Trophoblast cell (in vitro differentiated cells and primary cell): Measurements from ENCODE around the gene ISX.
A peak's percentile ranks its signal among the peaks of the same experiment; 100 is the strongest.

Source experiments
- DNase-seq, 2 donors: peaks; one replicate each; pipeline ENCODE4 v3.0.0-alpha.2; 2016
- H2AFZ ChIP-seq: 2 replicates; pipeline ENCODE4 v1.6.1; 2013; ENCODE audit warnings: low read length, moderate library complexity, mild to moderate bottlenecking; ENCODE audit not compliant: insufficient read depth, poor library complexity
- H2AK5ac ChIP-seq: 2 replicates; pipeline ENCODE4 v1.6.1; 2013; ENCODE audit warnings: mild to moderate bottlenecking, low read length
- H2BK120ac ChIP-seq: 2 replicates; pipeline ENCODE4 v1.6.1; 2013; ENCODE audit warnings: low read length, mild to moderate bottlenecking, moderate library complexity; ENCODE audit not compliant: insufficient read depth, poor library complexity
- H2BK12ac ChIP-seq: 2 replicates; pipeline ENCODE4 v1.6.1; 2013; ENCODE audit warnings: mild to moderate bottlenecking, low read length, moderate library complexity
- H2BK5ac ChIP-seq: 2 replicates; pipeline ENCODE4 v1.6.1; 2013; ENCODE audit warnings: low read length, low read depth, moderate library complexity, mild to moderate bottlenecking; ENCODE audit not compliant: poor library complexity
- H3K14ac ChIP-seq: 2 replicates; pipeline ENCODE4 v1.6.1; 2013; ENCODE audit warnings: mild to moderate bottlenecking, low read length
- H3K18ac ChIP-seq: 2 replicates; pipeline ENCODE4 v1.6.1; 2013; ENCODE audit warnings: mild to moderate bottlenecking, low read length
- H3K23ac ChIP-seq: 2 replicates; pipeline ENCODE4 v1.6.1; 2013; ENCODE audit warnings: low read length
- H3K27ac ChIP-seq: 2 replicates; pipeline ENCODE4 v1.5.1; 2013; ENCODE audit warnings: low read depth, mild to moderate bottlenecking, inconsistent platforms, low read length, moderate library complexity
- H3K27me3 ChIP-seq: 2 replicates; pipeline ENCODE4 v1.6.1; 2013; ENCODE audit warnings: inconsistent platforms, mild to moderate bottlenecking, low read length, moderate library complexity; ENCODE audit not compliant: insufficient read depth
- H3K36me3 ChIP-seq, 2 experiments: 1 replicate in 1 of 2; 2 replicates in 1 of 2; pipeline ENCODE4 v1.6.1; 2013; ENCODE audit warnings: low read length in 2 of 2, mild to moderate bottlenecking in 2 of 2, moderate library complexity in 1 of 2; ENCODE audit not compliant: insufficient read depth in 2 of 2, control insufficient read depth in 1 of 2
- H3K4ac ChIP-seq: 2 replicates; pipeline ENCODE4 v1.6.1; 2013; ENCODE audit warnings: low read depth, mild to moderate bottlenecking, low read length, moderate library complexity
- H3K4me1 ChIP-seq, 2 experiments: 1 replicate in 1 of 2; 2 replicates in 1 of 2; pipeline ENCODE4 v1.6.1; 2013; ENCODE audit warnings: low read length in 2 of 2, mild to moderate bottlenecking in 2 of 2, moderate library complexity in 1 of 2; ENCODE audit not compliant: insufficient read depth in 2 of 2, control insufficient read depth in 1 of 2
- H3K4me2 ChIP-seq: 2 replicates; pipeline ENCODE4 v1.6.1; 2013; ENCODE audit warnings: inconsistent platforms, mild to moderate bottlenecking, low read length, moderate library complexity
- H3K4me3 ChIP-seq: 2 replicates; pipeline ENCODE4 v1.5.1; 2013; ENCODE audit warnings: mild to moderate bottlenecking, low read depth, low read length, inconsistent platforms
- H3K79me1 ChIP-seq: one replicate; pipeline ENCODE4 v1.6.1; 2013; ENCODE audit warnings: low read length
- H3K79me2 ChIP-seq: 2 replicates; pipeline ENCODE4 v1.6.1; 2013; ENCODE audit warnings: low read length, mild to moderate bottlenecking; ENCODE audit not compliant: control insufficient read depth, insufficient read depth, poor library complexity
- H3K9ac ChIP-seq: 2 replicates; pipeline ENCODE4 v1.6.1; 2013; ENCODE audit warnings: mild to moderate bottlenecking, low read length
- H3K9me3 ChIP-seq: 2 replicates; pipeline ENCODE4 v1.6.1; 2013; ENCODE audit warnings: low read depth, mild to moderate bottlenecking, control low read depth, inconsistent platforms, low read length; ENCODE audit not compliant: insufficient read depth
- H4K12ac ChIP-seq: 2 replicates; pipeline ENCODE4 v1.6.1; 2013; ENCODE audit warnings: low read depth, mild to moderate bottlenecking, low read length, moderate library complexity
- H4K8ac ChIP-seq: 2 replicates; pipeline ENCODE4 v1.6.1; 2013; ENCODE audit warnings: low read depth, mild to moderate bottlenecking, low read length, moderate library complexity
- H4K91ac ChIP-seq: one replicate; pipeline ENCODE4 v1.6.1; 2013; ENCODE audit warnings: low read depth, mild to moderate bottlenecking, low read length, moderate library complexity
- WGBS: extraction: QIAGEN DNeasy Blood & Tissue Kit; methylation state at CpG from one replicate; pipeline ENCODE4 v1.1.7; 2013; ENCODE audit warnings: missing lambda C conversion rate; ENCODE audit not compliant: insufficient read length, insufficient coverage; ENCODE audit errors: extremely low coverage; 5-methylcytosine and 5-hydroxymethylcytosine counted together

Gene ISX

GRCh38 chr22:35099883-35100282, 33.9 kb downstream of the ISX start:
- H3K23ac ChIP-seq, result no peak overlapping the region
- H3K18ac ChIP-seq, result no peak overlapping the region
- H2BK12ac ChIP-seq, result no peak overlapping the region
- H3K79me1 ChIP-seq, result no peaks in the 10 kb centered on the region
- no peak overlapping the region for H2BK5ac ChIP-seq
- H2BK120ac ChIP-seq, result no peak overlapping the region
- H3K27me3 ChIP-seq, result no peaks in the 10 kb centered on the region
- H3K9me3 ChIP-seq, result no peaks in the 10 kb centered on the region
- no peak overlapping the region for H4K8ac ChIP-seq
- no peak overlapping the region for H2AFZ ChIP-seq
- no peak overlapping the region for H3K4me3 ChIP-seq
- H4K91ac ChIP-seq, result no peak overlapping the region
- no peaks in the 10 kb centered on the region for H3K79me2 ChIP-seq
- H3K27ac ChIP-seq, result no peak overlapping the region
- peaks cover 0 to 2% of the 10 kb centered on the region in 2 experiments for H3K4me1 ChIP-seq
- no peak overlapping the region for H4K12ac ChIP-seq
- no peak for DNase-seq
- H2AK5ac ChIP-seq, result no peak overlapping the region
- H3K9ac ChIP-seq, result no peak overlapping the region
- no peak overlapping the region for H3K4me2 ChIP-seq
- no peak overlapping the region for H3K4ac ChIP-seq
- no CpG with 5 or more reads among the region's 3 CpGs for WGBS
- H3K36me3 ChIP-seq, result no peaks in the 10 kb centered on the region
- H3K14ac ChIP-seq, result no peak overlapping the region

DNA sequence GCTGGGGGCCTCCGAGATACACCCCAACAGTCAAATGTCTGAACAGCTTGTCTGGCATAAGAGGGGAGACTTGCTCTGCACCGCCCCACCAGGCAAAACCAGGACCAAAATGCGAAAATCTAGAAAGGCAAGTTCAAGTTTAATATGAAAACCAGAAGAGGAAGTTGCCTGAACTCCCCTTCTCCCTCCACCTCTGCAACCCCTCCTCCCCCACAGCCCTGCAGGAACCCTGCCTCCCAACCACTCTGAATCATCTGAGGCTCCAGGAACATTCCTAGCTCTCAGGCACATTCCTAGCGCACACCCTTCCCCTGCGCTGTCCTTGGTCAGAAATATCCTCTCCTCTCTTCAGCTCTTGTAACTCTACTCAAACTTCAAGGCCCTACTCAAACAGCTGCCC, 36.7 kb downstream of the ISX start:
- H2AK5ac ChIP-seq, result no peak overlapping the region
- no peak overlapping the region for H2BK12ac ChIP-seq
- H3K36me3 ChIP-seq, result no peaks in the 10 kb centered on the region
- no peak overlapping the region for H4K91ac ChIP-seq
- H3K4me2 ChIP-seq, result no peak overlapping the region
- no peaks in the 10 kb centered on the region for H3K9me3 ChIP-seq
- H3K14ac ChIP-seq, result no peak overlapping the region
- no peaks in the 10 kb centered on the region for H3K79me1 ChIP-seq
- H3K4me3 ChIP-seq, result no peak overlapping the region
- no peak overlapping the region for H2BK120ac ChIP-seq
- H2AFZ ChIP-seq, result no peak overlapping the region
- H3K4ac ChIP-seq, result no peak overlapping the region
- no CpG with 5 or more reads among the region's 5 CpGs for WGBS
- peaks cover 0 to 2% of the 10 kb centered on the region in 2 experiments for H3K4me1 ChIP-seq
- H4K12ac ChIP-seq, result no peak overlapping the region
- no peak overlapping the region for H3K27ac ChIP-seq
- no peaks in the 10 kb centered on the region for H3K27me3 ChIP-seq
- no peak overlapping the region for H3K23ac ChIP-seq
- no peak overlapping the region for H3K9ac ChIP-seq
- H2BK5ac ChIP-seq, result no peak overlapping the region
- H4K8ac ChIP-seq, result no peak overlapping the region
- H3K18ac ChIP-seq, result no peak overlapping the region
- peak in 1 of 2 donors; percentile 17 for DNase-seq
- H3K79me2 ChIP-seq, result no peaks in the 10 kb centered on the region

DNA sequence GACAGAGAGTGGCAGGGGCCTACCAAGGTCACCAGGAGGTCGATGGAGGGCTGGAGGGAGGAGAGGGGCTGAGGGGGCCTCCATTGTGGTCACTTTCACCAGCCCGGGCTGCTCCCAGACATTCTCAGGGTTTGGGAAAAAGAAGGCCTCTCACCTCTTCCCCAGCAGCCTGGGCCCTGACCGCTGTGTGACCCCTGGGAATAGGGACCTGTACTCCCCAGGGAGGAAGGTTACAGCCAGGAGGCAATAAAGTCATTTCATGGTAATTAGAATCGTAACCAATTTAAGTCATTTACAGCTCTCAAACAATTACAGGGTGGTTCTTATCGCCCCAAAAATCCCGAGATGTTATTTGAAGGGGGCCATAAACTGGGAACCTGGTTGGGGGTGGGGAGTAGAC, 37.8 kb downstream of the ISX start:
- no CpG with 5 or more reads among the region's 6 CpGs for WGBS
- Histone ChIP-seq H3K18ac (no peak overlapping the region), H3K4me1 (peaks cover 0 to 2% of the 10 kb centered on the region in 2 experiments), H3K27ac (no peak overlapping the region), H3K4ac (no peak overlapping the region), H3K4me3 (no peak overlapping the region), H3K79me1 (no peaks in the 10 kb centered on the region), H3K23ac (no peak overlapping the region), H2BK12ac (no peak overlapping the region), H2BK5ac (no peak overlapping the region), H3K9me3 (no peaks in the 10 kb centered on the region), H4K12ac (no peak overlapping the region), H3K79me2 (no peaks in the 10 kb centered on the region), H2AK5ac (no peak overlapping the region), H2BK120ac (no peak overlapping the region), H3K14ac (no peak overlapping the region), H3K36me3 (no peaks in the 10 kb centered on the region), H2AFZ (no peak overlapping the region), H3K27me3 (no peaks in the 10 kb centered on the region), H4K8ac (no peak overlapping the region), H3K9ac (no peak overlapping the region), H3K4me2 (no peak overlapping the region), H4K91ac (no peak overlapping the region)
- DNase-seq, result no peak

- H2AFZ ChIP-seq, result no peak overlapping the region
Measured at GRCh38 chr22:35104491-35104890, 38.5 kb downstream of the ISX start.

More at GRCh38 chr22:35104491-35104890, 38.5 kb downstream of the ISX start:
- Histone ChIP-seq H3K4ac (no peak overlapping the region), H3K18ac (no peak overlapping the region), H3K27ac (no peak overlapping the region), H3K9ac (no peak overlapping the region), H3K23ac (no peak overlapping the region), H3K4me1 (peaks cover 0 to 2% of the 10 kb centered on the region in 2 experiments), H3K36me3 (no peaks in the 10 kb centered on the region), H4K91ac (no peak overlapping the region), H3K4me3 (no peak overlapping the region), H2BK5ac (no peak overlapping the region), H4K8ac (no peak overlapping the region), H3K79me1 (no peaks in the 10 kb centered on the region), H3K9me3 (no peaks in the 10 kb centered on the region), H4K12ac (no peak overlapping the region), H2BK12ac (no peak overlapping the region), H2AK5ac (no peak overlapping the region), H3K14ac (no peak overlapping the region), H3K4me2 (no peak overlapping the region), H3K79me2 (no peaks in the 10 kb centered on the region), H2BK120ac (no peak overlapping the region), H3K27me3 (no peaks in the 10 kb centered on the region)
- no CpG with 5 or more reads among the region's 11 CpGs for WGBS
- DNase-seq, result no peak
